HG03442 (cell line): ENCODE measurements around the gene PDE9A.
"Not testable (repeated sequence)": the region's sequence is repeated elsewhere in the genome, so short reads cannot be mapped to it uniquely, and the experiment has no call there.

Source experiments
- ATAC-seq: cut with Tn5 transposase; IDR thresholded peaks from one replicate; pipeline ENCODE4 v1.9.1; 2021; ENCODE audit warnings: mild to moderate bottlenecking, moderate library complexity; ENCODE audit not compliant: unreplicated experiment

The PDE9A gene

GRCh38 chr21:42624095-42624790 lies 29.2 kb upstream of the PDE9A start:
- no peak for ATAC-seq

GRCh38 chr21:42624936-42625335 lies 28.5 kb upstream of the PDE9A start:
- ATAC-seq, result no peak

GRCh38 chr21:42626171-42626570 lies 27.2 kb upstream of the PDE9A start:
- no peak for ATAC-seq

- no peak for ATAC-seq
Measured at GRCh38 chr21:42627527-42628289, 25.7 kb upstream of the PDE9A start.

GRCh38 chr21:42628466-42629061 lies 24.9 kb upstream of the PDE9A start:
- ATAC-seq, result not testable (repeated sequence)

GRCh38 chr21:42629933-42630589 lies 23.4 kb upstream of the PDE9A start:
- no peak for ATAC-seq

- ATAC-seq, result no peak
Measured at GRCh38 chr21:42630626-42631025, 22.8 kb upstream of the PDE9A start.

- ATAC-seq, result no peak
Measured at GRCh38 chr21:42631142-42631541, 22.3 kb upstream of the PDE9A start.

- ATAC-seq, result no peak
Measured at GRCh38 chr21:42632336-42632751, 21.1 kb upstream of the PDE9A start.

- ATAC-seq, result no peak
Measured at GRCh38 chr21:42632771-42633690, 20.4 kb upstream of the PDE9A start.

GRCh38 chr21:42633858-42634257 lies 19.6 kb upstream of the PDE9A start:
- no peak for ATAC-seq

GRCh38 chr21:42635848-42636519 lies 17.4 kb upstream of the PDE9A start:
- ATAC-seq, result no peak

- ATAC-seq, result no peak
Measured at GRCh38 chr21:42636520-42637266, 16.7 kb upstream of the PDE9A start.

GRCh38 chr21:42637267-42638041 lies 16.0 kb upstream of the PDE9A start:
- no peak for ATAC-seq

GRCh38 chr21:42638266-42638863 lies 15.1 kb upstream of the PDE9A start:
- ATAC-seq, result no peak

- no peak for ATAC-seq
Measured at GRCh38 chr21:42639646-42640152, 13.7 kb upstream of the PDE9A start.

- no peak for ATAC-seq
Measured at GRCh38 chr21:42640486-42640885, 12.9 kb upstream of the PDE9A start.
